COLO829 (cell line): ENCODE measurements around the gene SMIM26.
"Not testable (repeated sequence)": the region's sequence is repeated elsewhere in the genome, so short reads cannot be mapped to it uniquely, and the experiment has no call there.

Experiments used
- DNase-seq: peaks from one replicate; pipeline ENCODE4 v3.0.0; 2012; ENCODE audit warnings: low spot score

The SMIM26 gene

GRCh38 chr20:18566892-18567738 lies at the start of gene SMIM26:
Gene SMIM26, plus strand, starts transcription at chr20:18567432. Its CDS starts 47 bp downstream, at chr20:18567479.
- DNase-seq = peak; percentile 93

- DNase-seq = not testable (repeated sequence)
These were observed 45.2 kb upstream of the SMIM26 start for GRCh38 chr20:18522066-18522465.

GRCh38 chr20:18523066-18523465 lies 44.2 kb upstream of the SMIM26 start:
- DNase-seq = no peak

- DNase-seq = no peak
These were observed 42.6 kb upstream of the SMIM26 start for GRCh38 chr20:18524646-18525045.

- DNase-seq = not testable (repeated sequence)
These were observed 40.5 kb upstream of the SMIM26 start for GRCh38 chr20:18526761-18527160.

GRCh38 chr20:18527339-18527738 lies 39.9 kb upstream of the SMIM26 start:
- DNase-seq = no peak

- no peak for DNase-seq
These were observed 39.4 kb upstream of the SMIM26 start for GRCh38 chr20:18527836-18528235.

- DNase-seq = no peak
These were observed 38.2 kb upstream of the SMIM26 start for GRCh38 chr20:18529041-18529440.

GRCh38 chr20:18532626-18533025 lies 34.6 kb upstream of the SMIM26 start:
- DNase-seq = no peak

- no peak for DNase-seq
These were observed 33.7 kb upstream of the SMIM26 start for GRCh38 chr20:18533491-18533890.

- DNase-seq = no peak
These were observed 33.1 kb upstream of the SMIM26 start for GRCh38 chr20:18533978-18534644.

- DNase-seq = no peak
These were observed 29.6 kb upstream of the SMIM26 start for GRCh38 chr20:18537651-18538050.

- DNase-seq = no peak
These were observed 25.5 kb upstream of the SMIM26 start for GRCh38 chr20:18541741-18542140.

- no peak for DNase-seq
These were observed 24.0 kb upstream of the SMIM26 start for GRCh38 chr20:18543216-18543615.

GRCh38 chr20:18543932-18544331 lies 23.3 kb upstream of the SMIM26 start:
- no peak for DNase-seq

GRCh38 chr20:18545566-18545965 lies 21.7 kb upstream of the SMIM26 start:
- no peak for DNase-seq

- no peak for DNase-seq
These were observed 18.8 kb upstream of the SMIM26 start for GRCh38 chr20:18548465-18548864.

GRCh38 chr20:18553746-18554145 lies 13.5 kb upstream of the SMIM26 start:
- DNase-seq = no peak

GRCh38 chr20:18567739-18568091 lies 483 bp downstream of the SMIM26 start:
- DNase-seq = no peak

- no peak for DNase-seq
These were observed 3.8 kb downstream of the SMIM26 start for GRCh38 chr20:18571009-18571408.

- no peak for DNase-seq
These were observed 4.3 kb downstream of the SMIM26 start for GRCh38 chr20:18571578-18571977.

GRCh38 chr20:18577942-18578341 lies 10.7 kb downstream of the SMIM26 start:
- DNase-seq = no peak

GRCh38 chr20:18578581-18578980 lies 11.3 kb downstream of the SMIM26 start:
- no peak for DNase-seq

GRCh38 chr20:18580012-18580411 lies 12.8 kb downstream of the SMIM26 start:
- no peak for DNase-seq
